ENCODE results near the gene ITPA. TPM values are rescaled to one million over a fixed set of nuclear protein-coding genes. Genes with fewer than 3 reads are reported as not detected.
A peak's percentile ranks its signal among the peaks of the same experiment; 100 is the strongest.

The ITPA gene
- total and polyA plus RNA-seq, 2 of the 13 experiments (the other 11 are each of a cell fraction or from before 2014, with no cell fraction given): 60.1 to 103 TPM

DNA sequence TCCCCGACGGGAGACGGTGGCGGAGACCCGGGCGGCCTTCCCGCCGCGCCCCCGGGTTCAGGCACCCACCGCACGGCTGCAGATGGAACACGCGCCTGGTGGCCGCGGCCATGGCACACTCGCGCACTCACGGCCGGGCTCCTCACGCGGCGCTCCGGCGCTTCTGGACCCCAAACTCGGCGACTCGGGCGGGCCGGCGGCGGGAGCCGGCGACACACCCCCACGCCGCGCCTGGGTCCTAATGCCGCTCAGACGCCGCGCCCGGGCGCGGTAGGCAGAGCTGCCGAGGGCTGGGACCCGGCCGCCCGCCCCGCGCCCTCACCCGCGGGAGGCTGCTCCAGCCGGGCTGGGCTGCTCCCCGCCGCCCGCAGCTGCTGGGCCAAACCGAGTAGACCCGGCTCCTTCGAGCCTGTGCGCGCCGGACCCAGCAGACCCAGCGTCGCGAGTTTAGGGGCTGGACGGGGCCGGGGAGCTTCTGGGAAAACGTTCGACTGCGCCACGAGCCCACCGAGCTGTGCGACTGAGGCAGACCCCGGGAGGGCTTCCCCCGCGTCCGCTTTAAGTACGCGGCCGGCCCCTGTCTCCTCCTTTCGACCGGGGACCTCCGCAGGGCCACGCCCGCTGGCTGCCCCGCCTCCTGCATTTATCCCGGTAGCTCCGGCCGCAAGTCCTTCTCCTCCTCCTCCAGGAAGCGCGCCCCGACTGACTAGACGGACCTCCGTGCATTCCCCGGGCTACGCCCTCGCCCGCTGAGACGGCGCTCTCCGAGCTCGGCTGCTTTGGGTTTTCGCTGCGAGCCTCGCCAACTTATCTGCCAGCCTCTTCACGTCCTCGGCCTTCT lies 29.9 kb downstream of the ITPA start, which contains the start of gene SLC4A11:
SLC4A11 (minus strand) TSS at position 165 of the 841 bp plus-strand sequence; CDS start at position 112, 53 bp downstream.
- no peaks in the 10 kb centered on the region for H3K79me2 ChIP-seq (ENCODE audit: insufficient read depth, low read length)
- in situ Hi-C loops (cut with HindIII; ENCODE audit: extremely low pct_ligation_motif_present, low pct_unique_long_range_greater_than_20kb) (no loop called here), intact Hi-C loops (cut with micrococcal nuclease; ENCODE audit: unreplicated experiment) (no loop called here)
- ChIA-PET POLR2A (interaction anchor here (0.8 to 2.7 kb wide), 5 partner anchors 8 to 29 kb away, joined by 3 to 20 read pairs (median 7); partner anchors contain the start of gene ITPA), CTCF (ENCODE audit: low intra/inter-chr PET ratio, low total read pairs) (interaction anchor here (1.7 to 1.8 kb wide), 2 partner anchors 11 to 21 kb away, joined by 5 to 6 read pairs; no protein-coding TSS in a partner anchor)
- FAIRE-seq: no peak
- peaks cover 6 to 40% of the 10 kb centered on the region in 2 experiments for H3K27me3 ChIP-seq (ENCODE audit: control insufficient read depth in 1 of 2, insufficient read depth in 2 of 2, low read length in 2 of 2)
- no TSS peak for BruUV-seq (replicated peaks)
- peak within 1 kb of the TSS; percentile 59 to 83 (median 83) for H3K4me3 ChIP-seq (replicated peaks in 1 of 3; ENCODE audit: insufficient read depth in 1 of 3, low read depth in 2 of 3, low read length in 3 of 3)
- no peak within 1 kb of the TSS for H2AFZ ChIP-seq (ENCODE audit: low read length)
- ATAC-seq: peak; percentile 59
- WGBS (ENCODE audit: low lambda C conversion rate): 8% methylated on average over 37 of the region's 107 CpGs
- H3K9me3 ChIP-seq (ENCODE audit: low read length): no peaks in the 10 kb centered on the region
- H3K4me2 ChIP-seq (ENCODE audit: low read depth, low read length): peak within 1 kb of the TSS; percentile 84
- peak; percentile 56 for DNase-seq (ENCODE audit: low spot score)
- no peaks in the 10 kb centered on the region; a peak in 1 of 5 replicates for H3K36me3 ChIP-seq (replicated peaks in 1 of 2; ENCODE audit: control insufficient read depth in 1 of 2, insufficient read depth in 2 of 2, low read length in 2 of 2)
- H3K9ac ChIP-seq (ENCODE audit: insufficient read depth, low read depth, low read length): peak within 1 kb of the TSS; percentile 57
- H3K27ac ChIP-seq (ENCODE audit: extremely low read length, insufficient read depth, low read length): no peak within 1 kb of the TSS
- no peaks in the 10 kb centered on the region for H4K20me1 ChIP-seq (ENCODE audit: insufficient read depth, low read length)
- peaks cover 66% of the 10 kb centered on the region for H3K4me1 ChIP-seq (ENCODE audit: insufficient read depth, low read length)
- no peak for TF ChIP-seq REST (IDR thresholded peaks at IDR 0.05; ENCODE audit: borderline replicate concordance in 1 of 2, low read depth in 1 of 2, low read length in 2 of 2)
- TF ChIP-seq ZNF124 (CRISPR knock-in tag; IDR thresholded peaks at IDR 0.05): peak; percentile 65
- no peak for TF ChIP-seq CBFB (CRISPR knock-in tag; IDR thresholded peaks at IDR 0.05)
- TF ChIP-seq ZMYM2 (CRISPR knock-in tag; IDR thresholded peaks at IDR 0.05): no peak
- TF ChIP-seq TOPORS (CRISPR knock-in tag; IDR thresholded peaks at IDR 0.05): peak; percentile 8; the same call in 1 of the 2 replicates
- peak; percentile 14; the same call in 1 of the 2 replicates for TF ChIP-seq ZNF503 (CRISPR knock-in tag; IDR thresholded peaks at IDR 0.05)
- TF ChIP-seq HCFC1 (IDR thresholded peaks at IDR 0.05; ENCODE audit: low read depth, low read length): no peak
- TF ChIP-seq ZNF883 (CRISPR knock-in tag; IDR thresholded peaks at IDR 0.05; ENCODE audit: not compliant biosample characterization): no peak
- TF ChIP-seq ZMYM4 (CRISPR knock-in tag; IDR thresholded peaks at IDR 0.05): peak; percentile 63
- TF ChIP-seq HNRNPL (IDR thresholded peaks at IDR 0.05; ENCODE audit: low read depth, low read length): 0 out of 2 replicates have a peak, but pooled peaks have one; percentile 24
- no peak for TF ChIP-seq ZNF260 (CRISPR knock-in tag; IDR thresholded peaks at IDR 0.05; ENCODE audit: borderline replicate concordance, low read depth)
- no peak for TF ChIP-seq DZIP1 (CRISPR knock-in tag; IDR thresholded peaks at IDR 0.05)
- no peak for TF ChIP-seq ZNF530 (CRISPR knock-in tag; IDR thresholded peaks at IDR 0.05; ENCODE audit: low read depth)
- TF ChIP-seq ZBTB7A (CRISPR knock-in tag; IDR thresholded peaks at IDR 0.05): no peak
- no peak for TF ChIP-seq ZNF143 (CRISPR knock-in tag; IDR thresholded peaks at IDR 0.05)

Measured in HepG2 (cell line).